ENCODE results near the gene ATP5MC2. TPM values are rescaled to one million over a fixed set of nuclear protein-coding genes. Genes with fewer than 3 reads are reported as not detected.

ATP5MC2 gene
- total and polyA plus RNA-seq, 10 of the 15 experiments (the other 5 are each of a cell fraction or from before 2014, with no cell fraction given): 379 to 1,090 (median 525) TPM

GRCh38 chr12:53717319-53717718 is 41.4 kb upstream of the ATP5MC2 start:
- no peak overlapping the region for H3K27ac ChIP-seq (ENCODE audit: control insufficient read depth, insufficient read depth)
- H4K20me1 ChIP-seq (ENCODE audit: control insufficient read depth, insufficient read depth): no peaks in the 10 kb centered on the region
- ChIA-PET CTCF (interaction anchor here (0.6 to 7.3 kb wide), 4 partner anchors 13 to 145 kb away, joined by 3 to 66 read pairs (median 9); no protein-coding TSS in a partner anchor), RAD21 (ENCODE audit: unreplicated experiment) (no interaction called here), SMC1A (ENCODE audit: uncharacterized antibody, unreplicated experiment) (interaction anchor here (1.6 kb wide), 2 partner anchors 8 to 13 kb away, joined by 4 to 6 read pairs; no protein-coding TSS in a partner anchor), POLR2A (interaction anchor here (1.2 to 2.5 kb wide), 2 partner anchors 8 to 11 kb away, joined by 3 to 11 read pairs; partner anchors contain the start of gene CALCOCO1)
- no TSS peak for BruUV-seq (replicated peaks)
- no peak overlapping the region for H2AFZ ChIP-seq (ENCODE audit: control insufficient read depth, low read depth, low read length)
- DNase-seq (ENCODE audit: low read depth, low spot score) (no peak), ATAC-seq (no peak), FAIRE-seq (peak; percentile 35)
- in situ Hi-C loops (cut with MboI) (no loop called here), intact Hi-C loops (cut with micrococcal nuclease; ENCODE audit: unreplicated experiment) (no loop called here)
- WGBS (ENCODE audit: insufficient coverage, insufficient replicate concordance, low lambda C conversion rate, missing lambda C conversion rate): 66% methylated on average over 5 of the region's 5 CpGs
- no peaks in the 10 kb centered on the region for H3K9me3 ChIP-seq (replicated peaks; ENCODE audit: control insufficient read depth, insufficient read depth, low read length)
- no peak for TF ChIP-seq ZBTB33 (IDR thresholded peaks at IDR 0.05)
- TF ChIP-seq NFXL1 (IDR thresholded peaks at IDR 0.05; ENCODE audit: borderline replicate concordance): no peak
- TF ChIP-seq ASH2L (IDR thresholded peaks at IDR 0.05; ENCODE audit: borderline replicate concordance, low read depth): no peak
- no peak for TF ChIP-seq MTA3 (IDR thresholded peaks at IDR 0.05; ENCODE audit: borderline replicate concordance, low read length)
- no peak for TF ChIP-seq PAX8 (IDR thresholded peaks at IDR 0.05)
- TF ChIP-seq IKZF1 (conservative IDR thresholded peaks at IDR 0.05): no peak
- no peak overlapping the region for H3K4me2 ChIP-seq (ENCODE audit: control insufficient read depth, insufficient read depth)
- peaks cover 3% of the 10 kb centered on the region; the same call in 1 of the 2 replicates for H3K4me1 ChIP-seq (ENCODE audit: control insufficient read depth, insufficient read depth, low read length)
- H3K9ac ChIP-seq (ENCODE audit: control insufficient read depth, insufficient read depth, low read length): no peak overlapping the region
- no peaks in the 10 kb centered on the region for H3K27me3 ChIP-seq (replicated peaks in 1 of 2; ENCODE audit: control insufficient read depth in 2 of 2, insufficient read depth in 2 of 2, low read length in 1 of 2)
- H3K79me2 ChIP-seq (ENCODE audit: control insufficient read depth, insufficient read depth, low read length): no peaks in the 10 kb centered on the region
- no peaks in the 10 kb centered on the region for H3K36me3 ChIP-seq (ENCODE audit: control insufficient read depth in 2 of 2, insufficient read depth in 2 of 2, low read length in 1 of 2)
- H3K4me3 ChIP-seq: no peak overlapping the region
